ENCODE data around the gene TOP3B. TPM values are rescaled to one million over a fixed set of nuclear protein-coding genes. Genes with fewer than 3 reads are reported as not detected.

TOP3B gene
- polyA plus RNA-seq, 1 donor from 2014 or later, result 33.7 TPM

- H3K4me2 ChIP-seq (ENCODE audit: low read length), result no peak overlapping the region
Observed at GRCh38 chr22:21991774-21992173, 9.2 kb upstream of the TOP3B start.

GRCh38 chr22:21991304-21991596, 8.7 kb upstream of the TOP3B start:
- no peaks in the 10 kb centered on the region for H3K79me2 ChIP-seq (replicated peaks; ENCODE audit: insufficient read depth, low read length)
- H3K4me2 ChIP-seq (ENCODE audit: low read length), result no peak overlapping the region
- H4K20me1 ChIP-seq (ENCODE audit: insufficient read depth), result no peaks in the 10 kb centered on the region
- no peaks in the 10 kb centered on the region for H3K36me3 ChIP-seq (ENCODE audit: insufficient read depth, low read length)
- H3K27ac ChIP-seq (ENCODE audit: low read length), result no peak overlapping the region
- no peaks in the 10 kb centered on the region for H3F3A ChIP-seq (ENCODE audit: insufficient read depth, low read length, poor library complexity, severe bottlenecking)
- H3K9ac ChIP-seq (ENCODE audit: low read length), result no peak overlapping the region
- no peak overlapping the region for H3K4me3 ChIP-seq (ENCODE audit: low read length)
- no peaks in the 10 kb centered on the region for H3K9me3 ChIP-seq (ENCODE audit: low read length)
- no peak overlapping the region for H2AFZ ChIP-seq (ENCODE audit: low read depth, low read length)
- no peaks in the 10 kb centered on the region for H3K27me3 ChIP-seq (ENCODE audit: insufficient read depth, low read depth, low read length)
- H3K9me2 ChIP-seq (ENCODE audit: insufficient read depth, low read length), result no peaks in the 10 kb centered on the region
- no peak for TF ChIP-seq MXI1 (conservative IDR thresholded peaks at IDR 0.05; ENCODE audit: poor library complexity, severe bottlenecking)
- TF ChIP-seq TAF1 (IDR thresholded peaks at IDR 0.05; ENCODE audit: low read depth), result no peak
- TF ChIP-seq SMC3 (conservative IDR thresholded peaks at IDR 0.05; ENCODE audit: poor library complexity), result no peak
- no peak for TF ChIP-seq REST (IDR thresholded peaks at IDR 0.05; ENCODE audit: borderline replicate concordance)
- TF ChIP-seq EP300 (conservative IDR thresholded peaks at IDR 0.05; ENCODE audit: poor library complexity, severe bottlenecking), result no peak
- TF ChIP-seq RAD21 (conservative IDR thresholded peaks at IDR 0.05), result no peak
- no peak for TF ChIP-seq CTCF (IDR thresholded peaks at IDR 0.05; ENCODE audit: poor library complexity, severe bottlenecking)
- no peak for TF ChIP-seq POLR2AphosphoS5 (IDR thresholded peaks at IDR 0.05)

More at GRCh38 chr22:21991774-21992173, 9.2 kb upstream of the TOP3B start:
- Histone ChIP-seq H3K36me3 (ENCODE audit: insufficient read depth, low read length) (no peaks in the 10 kb centered on the region), H3K79me2 (replicated peaks; ENCODE audit: insufficient read depth, low read length) (no peaks in the 10 kb centered on the region), H3K27me3 (ENCODE audit: insufficient read depth, low read depth, low read length) (no peaks in the 10 kb centered on the region), H3F3A (ENCODE audit: insufficient read depth, low read length, poor library complexity, severe bottlenecking) (no peaks in the 10 kb centered on the region), H3K9me2 (ENCODE audit: insufficient read depth, low read length) (no peaks in the 10 kb centered on the region), H3K4me3 (ENCODE audit: low read length) (no peak overlapping the region), H3K27ac (ENCODE audit: low read length) (no peak overlapping the region), H3K9ac (ENCODE audit: low read length) (no peak overlapping the region), H4K20me1 (ENCODE audit: insufficient read depth) (no peaks in the 10 kb centered on the region), H3K9me3 (ENCODE audit: low read length) (no peaks in the 10 kb centered on the region), H2AFZ (ENCODE audit: low read depth, low read length) (no peak overlapping the region)
- TF ChIP-seq RAD21 (conservative IDR thresholded peaks at IDR 0.05) (no peak), EP300 (conservative IDR thresholded peaks at IDR 0.05; ENCODE audit: poor library complexity, severe bottlenecking) (no peak), TAF1 (IDR thresholded peaks at IDR 0.05; ENCODE audit: low read depth) (no peak), CTCF (IDR thresholded peaks at IDR 0.05; ENCODE audit: poor library complexity, severe bottlenecking) (no peak), REST (IDR thresholded peaks at IDR 0.05; ENCODE audit: borderline replicate concordance) (no peak), EZH2 (IDR thresholded peaks at IDR 0.05; ENCODE audit: borderline replicate concordance, insufficient read depth, low read length, poor library complexity, severe bottlenecking) (no peak), MXI1 (conservative IDR thresholded peaks at IDR 0.05; ENCODE audit: poor library complexity, severe bottlenecking) (no peak), POLR2AphosphoS5 (IDR thresholded peaks at IDR 0.05) (no peak), SMC3 (conservative IDR thresholded peaks at IDR 0.05; ENCODE audit: poor library complexity) (no peak)

All from neural cell (in vitro differentiated cells).